H1 (cell line): ENCODE results near the gene CSRP3. TPM values are rescaled to one million over a fixed set of nuclear protein-coding genes. Genes with fewer than 3 reads are reported as not detected.

Experiments
- CTCF ChIA-PET: fragments of 300-600 bp; sonication (Branson Sonifier 250); formaldehyde crosslinking; loops from one replicate; lab custom pipeline; 2021; ENCODE audit not compliant: partially characterized antibody; lab: Charles Lee
- POLR2A ChIA-PET: fragments of 300-600 bp; sonication (Branson Sonifier 250); formaldehyde crosslinking; loops from one replicate; lab custom pipeline; 2021; ENCODE audit warnings: inconsistent platforms; ENCODE audit not compliant: partially characterized antibody; lab: Charles Lee
- DNase-seq, 2 experiments: peaks; one replicate each; pipeline versions ENCODE4 v3.0.0 to v3.0.0-alpha.2; 2010 to 2022; ENCODE audit warnings: low spot score in 2 of 2, low read depth in 1 of 2, mixed read lengths in 1 of 2
- FAIRE-seq: peaks from 2 replicates; lab custom pipeline; 2011; peaks lifted over from hg19 to GRCh38; lab: Jason Lieb, UNC
- H2AFZ ChIP-seq: 2 replicates; pipeline ENCODE4 v1.8.1; 2012; ENCODE audit warnings: low read length, inconsistent platforms
- H2AK5ac ChIP-seq: 2 replicates; pipeline ENCODE4 v1.6.1; 2013; ENCODE audit warnings: low read depth, low read length
- H2BK120ac ChIP-seq: replicated peaks from 2 replicates; pipeline ENCODE3; 2013; ENCODE audit warnings: low read depth, low read length, inconsistent platforms
- H2BK12ac ChIP-seq: 2 replicates; pipeline ENCODE4 v1.6.1; 2013; ENCODE audit warnings: low read depth, low read length
- H2BK15ac ChIP-seq: 2 replicates; pipeline ENCODE4 v1.6.1; 2013; ENCODE audit warnings: low read length
- H2BK20ac ChIP-seq: 2 replicates; pipeline ENCODE4 v1.6.1; 2013; ENCODE audit warnings: low read length
- H2BK5ac ChIP-seq: 2 replicates; pipeline ENCODE4 v1.6.1; 2013; ENCODE audit warnings: low read depth, low read length
- H3K14ac ChIP-seq: 2 replicates; pipeline ENCODE4 v1.6.1; 2013; ENCODE audit warnings: inconsistent platforms; ENCODE audit not compliant: insufficient read length
- H3K18ac ChIP-seq: 2 replicates; pipeline ENCODE4 v1.6.1; 2013; ENCODE audit warnings: low read length; ENCODE audit errors: extremely low read depth
- H3K23ac ChIP-seq: 2 replicates; pipeline ENCODE4 v1.6.1; 2013; ENCODE audit warnings: inconsistent platforms; ENCODE audit not compliant: insufficient read length
- H3K23me2 ChIP-seq: 2 replicates; pipeline ENCODE4 v1.6.1; 2013; ENCODE audit warnings: low read depth, low read length
- H3K27ac ChIP-seq: 2 replicates; pipeline ENCODE4 v1.6.1; 2011; ENCODE audit warnings: low read depth, low read length, inconsistent platforms
- H3K27me3 ChIP-seq, 4 experiments: replicated peaks in 1 of 4; 1 replicate in 1 of 4; 2 replicates in 3 of 4; pipeline versions ENCODE4 v1.6.1 to v1.8.1; 2011 to 2013; ENCODE audit warnings: low read length in 3 of 4, mild to moderate bottlenecking in 3 of 4, inconsistent platforms in 2 of 4, mixed read lengths in 2 of 4, moderate library complexity in 1 of 4; ENCODE audit not compliant: control insufficient read depth in 3 of 4, insufficient read depth in 3 of 4; ENCODE audit errors: extremely low read depth in 1 of 4
- H3K36me3 ChIP-seq, 4 experiments: 2 replicates each; pipeline versions ENCODE4 v1.6.1 to v1.8.1; 2011 to 2013; ENCODE audit warnings: mild to moderate bottlenecking in 4 of 4, low read length in 3 of 4, moderate library complexity in 2 of 4, control low read depth in 1 of 4, inconsistent platforms in 1 of 4; ENCODE audit not compliant: insufficient read depth in 4 of 4, control insufficient read depth in 2 of 4
- H3K4ac ChIP-seq: replicated peaks from 2 replicates; pipeline ENCODE3; 2013; ENCODE audit warnings: low read length, low read depth, mixed read lengths, inconsistent platforms; ENCODE audit not compliant: insufficient read length
- H3K4me1 ChIP-seq, 4 experiments: replicated peaks in 1 of 4; 1 replicate in 1 of 4; 2 replicates in 3 of 4; pipeline versions ENCODE4 v1.6.1 to v1.8.1; 2011 to 2013; ENCODE audit warnings: low read length in 3 of 4, inconsistent platforms in 2 of 4, mixed read lengths in 1 of 4; ENCODE audit not compliant: insufficient read depth in 4 of 4, control insufficient read depth in 3 of 4
- H3K4me2 ChIP-seq, 2 experiments: 2 replicates each; pipeline versions ENCODE4 v1.6.1 to v1.8.1; 2011 to 2013; ENCODE audit warnings: low read depth in 2 of 2, low read length in 2 of 2, control low read depth in 1 of 2, inconsistent platforms in 1 of 2, mild to moderate bottlenecking in 1 of 2; ENCODE audit not compliant: insufficient read depth in 1 of 2
- H3K4me3 ChIP-seq, 4 experiments: fragments of 200-600, 300-600 bp in 1 of 4; sonication (generic), shearing (Covaris generic), sonication (Bioruptor Twin) in 1 of 4; 2 replicates each; pipeline versions ENCODE4 v1.5.1 to v1.8.1; 2011 to 2016; ENCODE audit warnings: low read length in 4 of 4, low read depth in 3 of 4, control low read depth in 2 of 4, inconsistent platforms in 2 of 4, mild to moderate bottlenecking in 2 of 4, mixed read lengths in 1 of 4, moderate library complexity in 1 of 4; ENCODE audit not compliant: insufficient read depth in 2 of 4; ENCODE audit errors: extremely low read depth in 1 of 4
- H3K56ac ChIP-seq: replicated peaks from 2 replicates; pipeline ENCODE3; 2013; ENCODE audit warnings: low read depth, mild to moderate bottlenecking, mixed read lengths, low read length, inconsistent platforms; ENCODE audit not compliant: insufficient read length
- H3K79me1 ChIP-seq: 2 replicates; pipeline ENCODE4 v1.6.1; 2013; ENCODE audit warnings: low read depth, low read length, control low read depth
- H3K79me2 ChIP-seq, 2 experiments: 2 replicates each; pipeline versions ENCODE4 v1.6.1 to v1.8.1; 2012 to 2013; ENCODE audit warnings: low read length in 2 of 2, mild to moderate bottlenecking in 2 of 2, inconsistent platforms in 1 of 2; ENCODE audit not compliant: insufficient read depth in 2 of 2, control insufficient read depth in 1 of 2
- H3K9ac ChIP-seq, 4 experiments: replicated peaks in 1 of 4; 1 replicate in 1 of 4; 2 replicates in 3 of 4; pipeline versions ENCODE4 v1.6.1 to v1.8.1; 2011 to 2013; ENCODE audit warnings: low read depth in 3 of 4, low read length in 3 of 4, control low read depth in 2 of 4, mild to moderate bottlenecking in 2 of 4, moderate library complexity in 2 of 4, inconsistent platforms in 1 of 4; ENCODE audit errors: extremely low read depth in 1 of 4
- H3K9me3 ChIP-seq, 2 experiments: 2 replicates each; pipeline versions ENCODE4 v1.6.1 to v1.8.1; 2012 to 2013; ENCODE audit warnings: mild to moderate bottlenecking in 2 of 2, moderate library complexity in 2 of 2, control low read depth in 1 of 2, inconsistent platforms in 1 of 2, low read depth in 1 of 2, low read length in 1 of 2, mixed read lengths in 1 of 2; ENCODE audit not compliant: insufficient read depth in 2 of 2
- H4K20me1 ChIP-seq, 2 experiments: replicated peaks in 1 of 2; 2 replicates each; pipeline versions ENCODE3 to v1.8.1; 2011 to 2013; ENCODE audit warnings: inconsistent platforms in 2 of 2, low read length in 2 of 2, mild to moderate bottlenecking in 1 of 2; ENCODE audit not compliant: insufficient read depth in 2 of 2, control insufficient read depth in 1 of 2
- H4K5ac ChIP-seq: 2 replicates; pipeline ENCODE4 v1.6.1; 2013; ENCODE audit warnings: low read length, low read depth, mixed read lengths, inconsistent platforms; ENCODE audit not compliant: insufficient read length
- H4K8ac ChIP-seq: 2 replicates; pipeline ENCODE4 v1.8.0; 2013; ENCODE audit warnings: mild to moderate bottlenecking, moderate library complexity, low read length, inconsistent platforms; ENCODE audit not compliant: insufficient read depth; ENCODE audit errors: extremely low read depth
- H4K91ac ChIP-seq: replicated peaks from 2 replicates; pipeline ENCODE3; 2013; ENCODE audit warnings: low read length, mixed read lengths, inconsistent platforms; ENCODE audit not compliant: insufficient read length
- CEBPB ChIP-seq: IDR thresholded peaks from 2 replicates; pipeline ENCODE4 v1.6.1; 2012; ENCODE audit warnings: low read depth, low read length
- RNF2 ChIP-seq: fragments of 200-900, 300-1000 bp; sonication (generic); IDR thresholded peaks from 2 replicates; pipeline ENCODE4 v1.7.1; 2016; ENCODE audit warnings: borderline replicate concordance, low read depth, mild to moderate bottlenecking, antibody characterized with exemption, low read length; ENCODE audit not compliant: poor library complexity, severe bottlenecking; ENCODE audit errors: missing control alignments
- WGBS, 2 experiments: shearing (Covaris generic) in 1 of 2; methylation state at CpG; one replicate each; pipeline versions ENCODE4 v1.1.6 to v1.1.7; 2013 to 2015; ENCODE audit warnings: low lambda C conversion rate in 2 of 2, mixed read lengths in 2 of 2, inconsistent platforms in 1 of 2, low coverage in 1 of 2, missing lambda C conversion rate in 1 of 2; ENCODE audit not compliant: insufficient replicate concordance in 2 of 2, insufficient coverage in 1 of 2, insufficient read length in 1 of 2; ENCODE audit errors: extremely low coverage in 1 of 2, missing lambda C conversion rate in 1 of 2; 5-methylcytosine and 5-hydroxymethylcytosine counted together
- polyA plus RNA-seq, 7 experiments: library from polyadenylated mRNA; depleted of rRNA in 3 of 7; stranded (reverse) in 5 of 7; unstranded in 2 of 7; fragments of >200 nt in 5 of 7; fragments of 200-250 nt in 2 of 7; gene quantifications; 1 replicate in 5 of 7; 2 replicates in 1 of 7; 4 replicates in 1 of 7; pipeline versions ENCODE4 v1.2.1 to v1.2.3, GENCODE V29; 2011 to 2013; ENCODE audit warnings: missing spikeins in 2 of 7, mixed read lengths in 2 of 7
- total RNA-seq: library from RNA; stranded (reverse); fragmentation: NEBNext Ultra II Directional; extraction: Animal tissue kit (Norgen Biotek cat#: 25700); gene quantifications from 2 replicates; pipeline ENCODE4 v1.2.1, GENCODE V29; 2021

The CSRP3 gene
- total and polyA plus RNA-seq, 2 of the 8 experiments (the other 6 are each of a cell fraction or from before 2014, with no cell fraction given), result not detected

DNA sequence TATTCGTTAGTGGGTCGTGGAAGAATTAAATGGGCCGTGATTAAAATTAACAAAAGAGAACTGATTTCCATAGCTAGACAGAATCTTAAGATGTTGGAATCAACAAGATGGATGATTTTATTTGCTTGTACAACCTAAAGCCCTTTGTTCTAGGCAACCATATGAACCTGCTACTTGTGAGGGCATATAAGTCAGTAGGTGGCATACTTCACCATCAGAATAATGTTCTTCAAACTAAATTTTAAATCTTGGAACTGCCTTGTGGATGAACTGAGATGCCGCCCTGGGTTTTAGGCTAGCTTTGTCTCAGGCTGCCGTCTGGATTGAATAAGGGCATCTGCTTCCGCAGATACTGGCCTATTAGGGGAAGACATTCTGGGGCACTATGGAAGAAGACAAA, 40.9 kb downstream of the CSRP3 start:
- WGBS, 2 experiments, result 93% methylated on average over 6 of the region's 6 CpGs; no CpG with 5 or more reads in 1 of the 2 experiments
- FAIRE-seq, result no peak

More for the DNA sequence above, 40.9 kb downstream of the CSRP3 start:
- Histone ChIP-seq H3K56ac (no peak overlapping the region), H3K4me3 (no peak overlapping the region), H4K91ac (no peak overlapping the region), H2BK12ac (no peak overlapping the region), H3K4me2 (no peak overlapping the region), H2AFZ (no peak overlapping the region), H2BK20ac (no peak overlapping the region), H3K9ac (no peak overlapping the region), H3K9me3 (no peaks in the 10 kb centered on the region), H4K8ac (no peak overlapping the region), H2BK5ac (no peak overlapping the region), H3K79me1 (no peaks in the 10 kb centered on the region), H3K27me3 (peaks cover 0 to 1% (median 0%) of the 10 kb centered on the region in 4 experiments; a peak in 1 of 7 replicates), H3K23me2 (no peaks in the 10 kb centered on the region), H3K79me2 (no peaks in the 10 kb centered on the region), H2AK5ac (no peak overlapping the region), H3K4ac (no peak overlapping the region), H3K18ac (no peak overlapping the region), H3K14ac (no peak overlapping the region), H4K5ac (no peak overlapping the region), H3K23ac (no peak overlapping the region), H2BK120ac (no peak overlapping the region), H3K27ac (no peak overlapping the region), H3K4me1 (no peaks in the 10 kb centered on the region), H4K20me1 (peaks cover 0 to 1% of the 10 kb centered on the region in 2 experiments), H3K36me3 (peaks cover 3 to 42% (median 13%) of the 10 kb centered on the region in 4 experiments; a peak in 7 of 8 replicates), H2BK15ac (no peak overlapping the region)
- DNase-seq, result no peak
- ChIA-PET POLR2A (no interaction called here), CTCF (interaction anchor here (2.0 kb wide), 1 partner anchor 89 kb away, joined by 9 read pairs; no protein-coding TSS in a partner anchor)
- TF ChIP-seq CEBPB (no peak), RNF2 (no peak)
